BJ (cell line): Measurements from ENCODE around the gene DUS2. TPM values are rescaled to one million over a fixed set of nuclear protein-coding genes. Genes with fewer than 3 reads are reported as not detected.
"Not testable (repeated sequence)": the region's sequence is repeated elsewhere in the genome, so short reads cannot be mapped to it uniquely, and the experiment has no call there.

ENCODE experiments used
- CTCF ChIA-PET: fragments of 350-600 bp; formaldehyde crosslinking; extraction: SDS; loops from one replicate; lab custom pipeline; 2021; ENCODE audit warnings: antibody characterized with exemption, inconsistent platforms; lab: Yijun Ruan, JAX
- POLR2A ChIA-PET: fragments of 300-600 bp; sonication (Branson Sonifier 250); formaldehyde crosslinking; extraction: SDS; loops from one replicate; lab custom pipeline; 2021; ENCODE audit warnings: antibody characterized with exemption; lab: Charles Lee
- DNase-seq: peaks from one replicate; pipeline ENCODE4 v3.0.0-alpha.2; 2011; ENCODE audit warnings: low read depth
- H3K27me3 ChIP-seq: 2 replicates; pipeline ENCODE4 v1.6.0; 2011; ENCODE audit warnings: low read length; ENCODE audit not compliant: control insufficient read depth, insufficient read depth
- H3K36me3 ChIP-seq: 2 replicates; pipeline ENCODE4 v1.5.1; 2011; ENCODE audit warnings: low read length; ENCODE audit not compliant: control insufficient read depth, insufficient read depth
- H3K4me3 ChIP-seq: 2 replicates; pipeline ENCODE4 v1.5.1; 2011; ENCODE audit warnings: low read depth, mild to moderate bottlenecking, control low read depth, low read length
- polyA plus RNA-seq: library from polyadenylated mRNA; depleted of rRNA; stranded (reverse); fragments of >200 nt; gene quantifications from 2 replicates; pipeline ENCODE4 v1.2.3, GENCODE V29; 2011
- TF ChIP-seq, protein P1 (sequence below): IDR thresholded peaks from 2 replicates; pipeline ENCODE4 v1.5.1; 2011; ENCODE audit warnings: low read depth, mild to moderate bottlenecking, control low read depth, inconsistent platforms, low read length, moderate library complexity; ENCODE audit not compliant: insufficient read depth

Gene DUS2
- polyA plus RNA-seq, 1 experiment, result 18.3 TPM

DNA sequence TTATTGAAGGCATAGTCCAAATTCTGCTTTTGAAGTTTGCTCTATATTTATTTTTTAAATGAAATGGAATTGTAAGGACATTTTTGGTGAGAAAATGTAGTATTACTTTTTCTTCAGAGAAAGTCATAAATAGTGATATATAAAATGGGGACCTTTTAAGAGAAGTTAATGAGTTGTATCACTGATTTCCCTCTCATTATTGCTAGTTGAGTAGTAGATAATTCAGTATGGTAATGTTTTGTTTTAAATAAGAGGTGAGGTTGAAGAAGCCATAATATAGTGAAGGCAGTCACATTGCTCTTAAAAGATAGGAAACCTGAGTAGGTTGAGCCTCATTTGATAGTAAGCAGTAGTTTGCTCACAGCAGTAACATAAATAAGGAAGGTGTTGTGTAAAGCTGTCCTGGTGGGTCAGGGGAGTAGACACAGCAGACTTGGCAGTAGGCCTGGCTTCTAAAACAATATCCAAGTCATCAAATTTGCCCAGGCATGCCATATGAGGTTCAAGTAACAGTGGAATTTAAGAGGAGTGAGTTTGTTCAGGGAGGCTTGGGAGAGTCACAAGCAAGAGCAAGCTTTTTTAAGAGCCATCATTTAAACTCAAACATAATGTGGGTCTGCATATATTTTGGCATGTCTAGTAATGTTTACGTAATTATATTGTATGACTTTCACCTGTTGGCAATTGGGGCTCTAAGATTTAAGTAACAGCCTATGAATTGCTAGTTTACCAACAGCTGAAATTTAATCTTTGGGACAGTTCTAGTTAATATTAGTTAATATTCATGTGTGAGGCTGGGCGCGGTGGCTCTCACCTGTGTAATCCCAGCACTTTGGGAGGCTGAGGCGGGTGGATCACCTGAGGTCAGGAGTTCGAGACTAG lies 68.5 kb downstream of the DUS2 start:
- POLR2A ChIA-PET, result no interaction called here
- DNase-seq, result peak; percentile 31
- TF ChIP-seq, protein P1, sequence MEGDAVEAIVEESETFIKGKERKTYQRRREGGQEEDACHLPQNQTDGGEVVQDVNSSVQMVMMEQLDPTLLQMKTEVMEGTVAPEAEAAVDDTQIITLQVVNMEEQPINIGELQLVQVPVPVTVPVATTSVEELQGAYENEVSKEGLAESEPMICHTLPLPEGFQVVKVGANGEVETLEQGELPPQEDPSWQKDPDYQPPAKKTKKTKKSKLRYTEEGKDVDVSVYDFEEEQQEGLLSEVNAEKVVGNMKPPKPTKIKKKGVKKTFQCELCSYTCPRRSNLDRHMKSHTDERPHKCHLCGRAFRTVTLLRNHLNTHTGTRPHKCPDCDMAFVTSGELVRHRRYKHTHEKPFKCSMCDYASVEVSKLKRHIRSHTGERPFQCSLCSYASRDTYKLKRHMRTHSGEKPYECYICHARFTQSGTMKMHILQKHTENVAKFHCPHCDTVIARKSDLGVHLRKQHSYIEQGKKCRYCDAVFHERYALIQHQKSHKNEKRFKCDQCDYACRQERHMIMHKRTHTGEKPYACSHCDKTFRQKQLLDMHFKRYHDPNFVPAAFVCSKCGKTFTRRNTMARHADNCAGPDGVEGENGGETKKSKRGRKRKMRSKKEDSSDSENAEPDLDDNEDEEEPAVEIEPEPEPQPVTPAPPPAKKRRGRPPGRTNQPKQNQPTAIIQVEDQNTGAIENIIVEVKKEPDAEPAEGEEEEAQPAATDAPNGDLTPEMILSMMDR, result no peak
- Histone ChIP-seq H3K27me3 (no peaks in the 10 kb centered on the region), H3K36me3 (no peaks in the 10 kb centered on the region), H3K4me3 (no peak overlapping the region)
- CTCF ChIA-PET, result interaction anchor here (1.2 to 6.6 kb wide), 3 partner anchors 10 to 137 kb away, joined by 3 to 61 read pairs (median 3); no protein-coding TSS in a partner anchor

- POLR2A ChIA-PET, H3K36me3 ChIP-seq, H3K4me3 ChIP-seq, DNase-seq, H3K27me3 ChIP-seq: not testable (repeated sequence)
- CTCF ChIA-PET, result interaction anchor here (1.6 to 6.6 kb wide), 3 partner anchors 8 to 136 kb away, joined by 3 to 61 read pairs (median 16); partner anchors contain the start of gene NFATC3
Observed at GRCh38 chr16:68092275-68092674, 69.2 kb downstream of the DUS2 start.

GRCh38 chr16:68093816-68094613 lies 70.9 kb downstream of the DUS2 start:
- no peak for DNase-seq
- Histone ChIP-seq H3K27me3 (no peaks in the 10 kb centered on the region), H3K36me3 (no peaks in the 10 kb centered on the region), H3K4me3 (no peak overlapping the region)
- ChIA-PET POLR2A (no interaction called here), CTCF (interaction anchor here (0.6 to 6.6 kb wide), 29 partner anchors 9 to 316 kb away, joined by 3 to 61 read pairs (median 4); partner anchors contain the start of genes NFATC3 and SLC7A6)
- TF ChIP-seq, protein P1, result peak; percentile 62

DNA sequence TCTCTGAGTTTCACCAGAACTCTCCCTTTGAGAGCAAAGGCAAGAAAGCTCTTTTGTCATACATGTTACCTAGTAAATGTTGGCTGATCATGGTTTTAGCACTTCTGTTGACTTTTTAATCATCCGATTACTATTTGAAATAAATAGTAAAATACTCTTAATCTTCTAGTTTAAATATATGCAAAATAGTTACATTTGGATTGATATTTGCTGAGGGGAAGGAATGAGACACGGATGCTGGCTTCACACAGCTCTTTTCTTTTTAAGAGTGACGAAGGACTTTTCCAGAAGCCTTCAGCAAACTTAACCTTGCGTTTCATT lies 71.5 kb downstream of the DUS2 start:
- CTCF ChIA-PET, result interaction anchor here (0.6 to 6.6 kb wide), 14 partner anchors 11 to 278 kb away, joined by 3 to 61 read pairs (median 4); partner anchors contain the start of gene NFATC3

GRCh38 chr16:68096491-68096890 lies 73.4 kb downstream of the DUS2 start:
- TF ChIP-seq, protein P1, result no peak
- no peaks in the 10 kb centered on the region for H3K36me3 ChIP-seq
- no peaks in the 10 kb centered on the region for H3K27me3 ChIP-seq
- CTCF ChIA-PET, result interaction anchor here (0.6 to 6.6 kb wide), 2 partner anchors 132 to 542 kb away, joined by 3 to 61 read pairs; no protein-coding TSS in a partner anchor
- DNase-seq, result no peak
- POLR2A ChIA-PET, result no interaction called here
- no peak overlapping the region for H3K4me3 ChIP-seq

More for the DNA sequence above, 71.5 kb downstream of the DUS2 start:
- TF ChIP-seq, protein P1, result no peak
- POLR2A ChIA-PET, result no interaction called here
- no peak for DNase-seq
- H3K36me3 ChIP-seq, result no peaks in the 10 kb centered on the region
- no peaks in the 10 kb centered on the region for H3K27me3 ChIP-seq
- no peak overlapping the region for H3K4me3 ChIP-seq
